ENCODE results near the gene NUDT4.

- no peak for TF ChIP-seq POLR2A (IDR thresholded peaks at IDR 0.05)
- TF ChIP-seq CTCF (IDR thresholded peaks at IDR 0.05), result no peak
Measured at GRCh38 chr12:93430280-93430679, 52.6 kb downstream of the NUDT4 start.

All from vagina (tissue), 2 donors.